NCI-H2107 (cell line): Measurements from ENCODE around the gene PSMB10.

Source experiments
- DNase-seq: peaks from one replicate; lab custom pipeline; 2025; lab: John Stamatoyannopoulos, UW

PSMB10 gene

DNA sequence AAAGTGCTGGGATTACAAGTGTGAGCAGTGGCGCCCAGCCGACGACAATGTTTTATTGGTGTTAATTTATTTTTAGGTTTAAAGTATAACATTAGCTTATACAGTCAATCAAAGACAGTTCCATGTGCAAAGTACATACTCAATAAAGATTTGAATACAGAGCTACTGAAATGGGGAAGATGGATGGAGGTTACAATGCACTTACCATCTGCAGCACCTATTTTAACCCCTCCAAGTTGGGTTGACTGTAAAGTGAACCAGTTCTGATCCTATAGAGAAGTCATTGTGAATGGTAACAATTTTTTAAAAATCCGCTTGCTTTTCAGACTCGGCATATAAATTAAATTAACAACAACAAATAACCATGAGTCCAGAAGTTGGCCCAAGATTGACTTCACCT, 44.3 kb downstream of the PSMB10 start:
- no peak for DNase-seq

DNA sequence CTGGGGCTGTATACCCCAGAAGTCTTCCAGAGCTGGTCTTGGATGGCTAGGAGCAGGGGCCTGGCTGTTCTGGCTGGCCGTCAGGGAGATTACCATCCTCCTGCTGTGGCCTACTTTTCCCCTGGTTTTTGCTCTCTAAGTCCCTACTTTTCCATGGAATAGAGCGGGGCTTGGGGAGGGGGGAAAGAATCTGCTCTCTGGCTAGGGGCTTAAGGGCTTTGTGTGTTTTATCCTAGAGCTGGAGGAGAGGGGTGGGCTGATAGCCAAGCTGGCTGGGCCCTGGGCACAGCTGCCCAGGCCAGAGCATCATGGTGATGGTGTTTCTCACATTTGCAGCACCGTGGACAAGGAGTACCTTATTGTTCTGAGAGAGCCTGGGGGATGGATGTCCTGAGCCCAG, 48.3 kb downstream of the PSMB10 start:
- DNase-seq: no peak

DNA sequence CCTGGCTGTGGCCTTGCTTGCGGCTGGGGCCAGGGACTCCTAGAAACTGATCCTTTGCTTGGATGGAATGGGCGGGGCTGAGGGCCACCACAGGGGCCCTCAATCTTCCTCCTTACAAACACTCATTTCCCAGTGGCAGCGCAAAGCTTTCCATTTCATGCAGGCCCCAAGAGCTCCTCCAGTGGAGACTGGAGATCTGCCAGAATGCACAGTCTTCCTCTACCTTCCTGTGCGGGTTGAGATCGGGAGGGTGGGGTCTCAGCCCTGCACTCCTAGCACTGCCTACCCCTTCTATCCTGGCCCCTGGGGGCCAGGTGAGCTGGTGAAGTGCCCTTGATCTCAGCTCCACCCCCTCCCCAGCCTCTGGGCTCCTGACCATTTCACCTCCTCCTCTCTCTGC, 50.3 kb downstream of the PSMB10 start:
- DNase-seq: no peak

DNA sequence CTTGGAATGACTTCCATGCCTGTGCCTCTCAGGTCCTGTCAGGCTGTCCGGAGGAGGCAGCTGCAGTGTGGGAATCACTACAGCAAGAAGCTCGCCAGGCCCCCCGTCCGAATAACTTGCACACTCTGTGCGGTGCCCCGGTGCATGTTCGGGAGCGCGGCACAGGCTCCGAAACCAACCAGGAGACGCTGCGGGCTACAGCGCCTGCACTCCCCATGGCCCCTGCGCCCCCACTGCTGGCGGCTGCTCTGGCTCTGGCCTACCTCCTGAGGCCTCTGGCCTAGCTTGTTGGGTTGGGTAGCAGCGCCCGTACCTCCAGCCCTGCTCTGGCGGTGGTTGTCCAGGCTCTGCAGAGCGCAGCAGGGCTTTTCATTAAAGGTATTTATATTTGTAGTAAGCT, 50.7 kb downstream of the PSMB10 start:
- DNase-seq: no peak

DNA sequence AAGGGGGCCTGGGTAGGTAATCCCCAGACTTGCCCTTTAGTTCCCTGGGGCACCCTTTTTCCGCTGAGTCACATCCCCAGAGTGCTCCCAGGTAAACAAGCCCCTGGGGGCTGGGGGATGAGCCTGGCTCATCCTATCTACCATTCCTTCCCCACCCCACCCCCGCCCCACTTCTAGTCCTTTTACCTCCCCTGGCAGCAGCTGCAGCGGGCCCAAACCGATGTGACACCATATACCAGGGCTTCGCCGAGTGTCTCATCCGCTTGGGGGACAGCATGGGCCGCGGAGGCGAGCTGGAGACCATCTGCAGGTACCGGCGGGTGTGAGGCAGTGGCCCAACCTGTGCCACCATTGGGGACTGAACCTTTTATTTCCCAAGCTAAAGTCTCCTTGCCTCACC, 51.1 kb downstream of the PSMB10 start:
- DNase-seq: no peak

DNA sequence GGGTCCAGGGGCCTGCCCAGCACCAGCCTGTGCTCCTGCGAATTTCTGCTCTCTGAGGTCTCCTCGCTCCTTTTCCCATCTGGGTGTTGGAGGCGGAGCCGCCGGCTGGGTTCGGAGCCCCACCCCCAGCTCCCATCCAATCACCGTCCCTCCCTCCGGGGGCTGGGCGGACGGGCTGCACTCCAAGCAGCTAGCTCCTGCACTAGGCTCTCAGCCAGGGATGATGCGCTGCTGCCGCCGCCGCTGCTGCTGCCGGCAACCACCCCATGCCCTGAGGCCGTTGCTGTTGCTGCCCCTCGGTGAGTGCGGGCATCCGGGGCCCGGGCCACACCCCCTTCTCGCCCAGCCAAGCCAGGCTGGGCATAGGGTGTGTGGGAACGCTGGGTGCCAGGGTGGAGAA, 52.0 kb downstream of the PSMB10 start, which contains the start of gene NRN1L:
NRN1L (plus strand) TSS at position 202 of the 400 bp plus-strand sequence; CDS start at position 221, 19 bp downstream.
- no peak for DNase-seq
